ENCODE data around the gene C4orf17.
"Not testable (repeated sequence)": the region's sequence is repeated elsewhere in the genome, so short reads cannot be mapped to it uniquely, and the experiment has no call there.

The C4orf17 gene

DNA sequence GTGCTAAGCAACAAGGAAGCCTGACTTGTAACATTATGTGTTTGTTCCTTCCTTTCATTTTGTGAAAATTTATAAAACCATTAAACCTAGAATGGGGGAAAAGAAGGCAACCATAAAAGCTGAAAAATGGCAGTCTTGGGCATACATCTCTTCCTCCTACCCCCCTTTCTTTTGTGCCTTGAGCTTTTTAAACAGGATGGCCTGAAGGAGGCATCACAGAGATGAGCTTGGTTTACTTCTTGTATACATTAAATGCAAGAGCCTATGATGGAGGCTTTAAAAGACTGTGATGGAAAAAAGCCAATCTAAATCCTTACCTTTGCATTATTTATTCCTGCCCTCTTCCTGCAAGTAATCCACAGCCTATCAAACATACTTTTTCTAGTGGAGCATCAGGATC, 39.5 kb upstream of the C4orf17 start:
- no peak for DNase-seq (ENCODE audit: low read depth)
- no peak for TF ChIP-seq MAX (IDR thresholded peaks at IDR 0.05; ENCODE audit: low read depth, low read length)
- no peak for TF ChIP-seq MYC (IDR thresholded peaks at IDR 0.05; ENCODE audit: low read depth, low read length)
- TF ChIP-seq CTCF (IDR thresholded peaks at IDR 0.05; ENCODE audit: low read depth, low read length) = no peak
- no peak for TF ChIP-seq POLR2A (IDR thresholded peaks at IDR 0.05; ENCODE audit: extremely low read depth, insufficient read length)
- H3K4me3 ChIP-seq (ENCODE audit: low read depth, low read length) = no peak overlapping the region

DNA sequence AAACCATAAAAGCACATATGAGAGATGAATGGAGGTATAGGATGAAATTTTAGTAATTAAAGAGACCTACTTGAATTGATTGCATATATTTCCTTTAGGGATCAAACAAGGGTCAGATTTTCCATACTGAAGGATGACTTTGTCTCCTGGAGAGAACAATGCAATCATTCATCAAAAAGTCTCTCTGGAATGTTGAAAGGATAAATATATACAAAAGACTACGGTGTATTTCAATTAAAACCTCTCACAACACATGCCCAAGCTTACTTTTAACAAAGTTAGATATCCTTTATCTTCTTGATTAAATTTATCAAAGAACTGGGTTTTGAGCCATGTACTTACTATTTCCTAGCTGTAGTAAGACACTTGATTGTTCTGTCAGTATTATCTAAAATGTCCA, 38.9 kb upstream of the C4orf17 start:
- no peak overlapping the region for H3K4me3 ChIP-seq (ENCODE audit: low read depth, low read length)
- TF ChIP-seq MYC (IDR thresholded peaks at IDR 0.05; ENCODE audit: low read depth, low read length) (no peak), CTCF (IDR thresholded peaks at IDR 0.05; ENCODE audit: low read depth, low read length) (no peak), POLR2A (IDR thresholded peaks at IDR 0.05; ENCODE audit: extremely low read depth, insufficient read length) (no peak), MAX (IDR thresholded peaks at IDR 0.05; ENCODE audit: low read depth, low read length) (no peak)
- DNase-seq (ENCODE audit: low read depth) = no peak

GRCh38 chr4:99473131-99473530, 37.7 kb upstream of the C4orf17 start:
- no peak for DNase-seq (ENCODE audit: low read depth)
- no peak overlapping the region for H3K4me3 ChIP-seq (ENCODE audit: low read depth, low read length)
- no peak for TF ChIP-seq MAX (IDR thresholded peaks at IDR 0.05; ENCODE audit: low read depth, low read length)
- TF ChIP-seq MYC (IDR thresholded peaks at IDR 0.05; ENCODE audit: low read depth, low read length) = no peak
- no peak for TF ChIP-seq POLR2A (IDR thresholded peaks at IDR 0.05; ENCODE audit: extremely low read depth, insufficient read length)
- TF ChIP-seq CTCF (IDR thresholded peaks at IDR 0.05; ENCODE audit: low read depth, low read length) = no peak

DNA sequence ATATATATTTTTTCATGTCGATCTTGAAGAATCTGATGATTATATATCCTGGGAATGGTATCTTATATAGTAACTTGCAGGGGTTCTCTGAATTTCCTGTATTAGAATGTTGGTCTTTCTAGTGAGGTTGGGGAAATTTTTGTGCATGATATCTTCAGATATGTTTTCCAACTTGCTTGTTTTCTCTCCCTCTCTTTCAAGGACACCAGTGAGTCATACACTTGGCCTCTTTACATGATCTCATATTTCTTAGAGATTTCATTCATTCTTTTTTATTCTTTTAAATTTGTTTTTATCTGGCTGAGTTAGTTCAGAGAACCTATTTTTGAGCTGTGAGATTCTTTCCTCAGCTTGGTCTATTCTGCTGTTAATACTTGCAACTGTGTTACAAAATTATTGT, 27.2 kb upstream of the C4orf17 start:
- TF ChIP-seq MAX (IDR thresholded peaks at IDR 0.05; ENCODE audit: low read depth, low read length) (no peak), MYC (IDR thresholded peaks at IDR 0.05; ENCODE audit: low read depth, low read length) (no peak), CTCF (IDR thresholded peaks at IDR 0.05; ENCODE audit: low read depth, low read length) (no peak), POLR2A (IDR thresholded peaks at IDR 0.05; ENCODE audit: extremely low read depth, insufficient read length) (no peak)

GRCh38 chr4:99485212-99485611, 25.6 kb upstream of the C4orf17 start:
- TF ChIP-seq CTCF (IDR thresholded peaks at IDR 0.05; ENCODE audit: low read depth, low read length) (no peak), MAX (IDR thresholded peaks at IDR 0.05; ENCODE audit: low read depth, low read length) (no peak), POLR2A (IDR thresholded peaks at IDR 0.05; ENCODE audit: extremely low read depth, insufficient read length) (no peak), MYC (IDR thresholded peaks at IDR 0.05; ENCODE audit: low read depth, low read length) (no peak)
- H3K4me3 ChIP-seq (ENCODE audit: low read depth, low read length) = no peak overlapping the region
- no peak for DNase-seq (ENCODE audit: low read depth)

More for the DNA sequence above, 27.2 kb upstream of the C4orf17 start:
- no peak for DNase-seq (ENCODE audit: low read depth)
- H3K4me3 ChIP-seq (ENCODE audit: low read depth, low read length) = no peak overlapping the region

GRCh38 chr4:99486648-99487047, 24.2 kb upstream of the C4orf17 start:
- DNase-seq (ENCODE audit: low read depth) = not testable (repeated sequence)

More at GRCh38 chr4:99486648-99487047, 24.2 kb upstream of the C4orf17 start:
- not testable (repeated sequence) for H3K4me3 ChIP-seq (ENCODE audit: low read depth, low read length)

Data from NB4 (cell line).